ENCODE results near the gene CDH4. TPM values are rescaled to one million over a fixed set of nuclear protein-coding genes. Genes with fewer than 3 reads are reported as not detected.
"Not testable (repeated sequence)": the region's sequence is repeated elsewhere in the genome, so short reads cannot be mapped to it uniquely, and the experiment has no call there.

The CDH4 gene
- total RNA-seq, 2 donors from 2014 or later = 0.06 TPM; not detected in 1

DNA sequence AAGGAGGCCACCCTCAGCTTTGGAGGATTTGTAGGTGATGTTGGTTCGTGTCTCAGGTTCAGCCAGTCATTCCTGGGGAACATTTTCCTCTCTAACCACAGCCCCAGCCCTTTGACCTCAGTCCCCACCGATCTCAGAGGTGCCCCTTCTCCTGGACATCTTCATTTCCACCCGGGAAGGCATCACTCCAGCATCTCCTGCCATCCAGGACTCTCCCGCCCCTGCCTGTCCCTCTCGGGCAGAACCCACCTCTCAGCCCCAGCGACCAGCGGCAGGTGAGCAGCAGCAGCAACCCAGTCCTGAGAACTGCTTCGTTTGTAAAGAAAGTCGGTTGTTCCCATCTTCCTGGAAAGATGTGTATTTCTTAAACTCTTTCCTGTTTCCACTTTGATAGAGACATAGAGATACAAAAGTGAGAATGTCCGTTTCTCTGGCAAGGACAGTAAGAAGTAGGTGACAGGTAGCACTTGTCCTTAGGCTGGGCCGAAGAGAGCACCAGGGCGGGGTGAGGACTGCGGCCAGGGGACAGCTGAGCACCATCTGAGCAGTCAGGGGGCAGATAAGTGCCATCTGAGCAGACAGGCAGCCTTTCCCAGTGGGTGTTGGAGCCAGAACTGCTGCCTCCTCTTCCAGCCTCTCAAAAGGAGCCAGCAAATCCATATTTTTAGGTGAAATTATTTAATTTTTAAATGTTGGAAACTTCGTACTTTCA, 142.2 kb downstream of the CDH4 start:
- intact Hi-C loops (cut with DNase I, micrococcal nuclease) = no loop called here
- no peak for ATAC-seq
- DNase-seq = no peak

- DNase-seq (no peak), ATAC-seq (no peak)
- intact Hi-C loops (cut with DNase I, micrococcal nuclease) = no loop called here
These were observed 144.3 kb downstream of the CDH4 start for GRCh38 chr20:61396262-61396848.

- ATAC-seq = no peak
- DNase-seq = no peak
- intact Hi-C loops (cut with DNase I, micrococcal nuclease) = no loop called here
These were observed 145.1 kb downstream of the CDH4 start for GRCh38 chr20:61397146-61397545.

DNA sequence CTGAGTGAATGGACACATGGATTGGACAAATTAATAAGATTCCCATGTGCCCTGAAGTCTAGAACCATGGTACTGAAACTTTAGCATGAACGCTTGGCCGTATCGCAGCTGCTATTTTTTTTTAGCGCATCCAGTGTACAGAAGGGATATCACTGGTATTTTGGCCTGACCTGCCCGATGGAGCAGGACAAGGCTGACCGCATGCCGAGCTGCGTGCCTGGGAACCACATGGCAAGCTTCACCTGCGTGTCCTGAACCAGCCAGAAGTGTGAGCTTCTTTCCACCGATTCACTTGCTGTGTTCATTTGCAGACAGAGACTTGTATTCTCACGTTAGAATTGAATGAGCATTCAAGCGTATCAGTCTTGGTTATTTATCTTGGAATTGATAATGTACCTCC, 145.7 kb downstream of the CDH4 start:
- no peak for ATAC-seq
- intact Hi-C loops (cut with DNase I, micrococcal nuclease) = no loop called here
- DNase-seq = no peak

- intact Hi-C loops (cut with DNase I, micrococcal nuclease) = no loop called here
- ATAC-seq (no peak), DNase-seq (no peak)
These were observed 147.4 kb downstream of the CDH4 start for GRCh38 chr20:61399433-61399832.

DNA sequence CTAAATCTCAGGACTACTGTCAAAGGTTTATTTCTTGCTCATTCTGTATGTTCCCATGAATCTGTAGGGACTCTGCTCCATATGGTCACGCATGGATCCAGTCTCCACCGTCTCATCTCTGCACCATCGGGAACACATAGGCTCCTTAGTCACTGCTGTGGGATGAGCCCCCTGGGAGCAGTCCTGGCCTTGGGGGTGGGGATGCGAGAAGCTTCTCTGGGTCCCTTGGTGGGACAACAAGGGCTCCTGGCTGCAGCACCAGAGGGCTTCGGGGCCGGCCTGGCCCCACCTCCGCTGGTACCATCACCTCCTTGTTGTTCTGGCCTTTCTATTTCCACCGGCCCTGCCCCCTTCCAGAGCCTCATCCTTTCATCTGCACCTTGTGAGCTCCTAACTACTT, 148.4 kb downstream of the CDH4 start:
- intact Hi-C loops (cut with DNase I, micrococcal nuclease) = no loop called here
- ATAC-seq (no peak), DNase-seq (no peak)

DNA sequence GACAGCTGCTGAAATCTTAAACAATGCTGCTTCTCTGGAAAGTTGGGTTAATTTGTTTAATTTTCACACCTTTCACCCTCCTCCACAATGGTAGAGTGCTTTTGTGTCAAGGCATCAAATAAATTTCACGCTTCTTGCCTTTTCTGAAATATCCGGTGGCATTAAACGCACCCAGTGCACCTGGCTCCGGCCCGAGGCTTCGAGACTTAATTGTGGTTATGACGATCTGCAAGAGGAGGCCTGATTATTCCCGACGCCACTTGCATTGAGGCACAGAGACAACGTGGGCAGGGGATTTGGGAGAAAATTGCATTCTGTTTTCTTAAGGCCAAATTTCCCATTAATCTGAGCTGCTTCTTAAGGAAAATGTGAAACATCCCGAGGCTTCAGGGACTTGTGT, 152.2 kb downstream of the CDH4 start:
- ATAC-seq = no peak
- intact Hi-C loops (cut with DNase I, micrococcal nuclease) = no loop called here
- no peak for DNase-seq

- ATAC-seq (no peak), DNase-seq (no peak)
- intact Hi-C loops (cut with DNase I, micrococcal nuclease) = no loop called here
These were observed 152.9 kb downstream of the CDH4 start for GRCh38 chr20:61405007-61405406.

GRCh38 chr20:61406773-61407172, 154.7 kb downstream of the CDH4 start:
- DNase-seq; ATAC-seq; intact Hi-C loops (cut with DNase I, micrococcal nuclease): not testable (repeated sequence)

DNA sequence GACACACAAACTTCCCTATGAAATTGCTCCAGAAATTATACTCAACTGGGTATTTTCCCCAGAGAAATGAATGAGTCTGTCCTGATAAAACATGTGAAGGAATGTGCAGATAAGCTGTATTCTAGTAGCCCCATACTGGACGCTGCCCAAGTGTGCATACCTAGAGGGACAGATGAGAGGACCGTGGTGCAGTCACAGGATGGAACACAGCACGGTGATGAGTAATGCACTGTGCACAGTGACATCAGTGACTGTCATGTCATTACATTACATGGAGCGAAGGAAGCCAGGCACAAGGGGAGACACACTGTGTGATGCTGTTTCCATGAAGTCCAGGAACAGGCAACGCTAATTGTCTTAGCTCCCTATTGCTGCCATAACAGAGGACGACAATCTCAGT, 155.5 kb downstream of the CDH4 start:
- no peak for ATAC-seq
- intact Hi-C loops (cut with DNase I, micrococcal nuclease) = no loop called here

GRCh38 chr20:61408951-61409740, 157.1 kb downstream of the CDH4 start:
- intact Hi-C loops (cut with DNase I, micrococcal nuclease) = no loop called here
- DNase-seq = no peak
- no peak for ATAC-seq

More for the DNA sequence above, 155.5 kb downstream of the CDH4 start:
- DNase-seq = no peak

DNA sequence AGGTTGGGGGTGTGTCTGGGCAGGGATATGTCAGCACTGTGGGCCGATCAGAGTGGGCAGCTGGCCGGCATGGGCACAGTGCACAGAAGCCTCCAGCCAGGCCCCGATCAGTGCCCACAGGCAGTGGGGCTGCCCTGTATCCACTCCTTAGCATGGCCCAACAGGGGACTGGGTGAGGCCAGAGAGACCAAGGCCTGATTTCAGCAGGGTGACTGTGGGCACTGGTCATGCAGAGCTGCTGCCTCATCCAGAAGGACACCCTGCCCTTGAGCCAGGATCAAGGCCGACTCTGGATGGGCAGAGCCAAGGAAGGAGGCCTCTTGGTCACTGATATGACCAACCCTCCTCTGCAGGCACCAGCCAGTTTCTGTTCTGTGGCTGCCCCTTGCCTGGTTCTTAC, 159.7 kb downstream of the CDH4 start:
- no peak for ATAC-seq
- intact Hi-C loops (cut with DNase I, micrococcal nuclease) = no loop called here
- DNase-seq = no peak

DNA sequence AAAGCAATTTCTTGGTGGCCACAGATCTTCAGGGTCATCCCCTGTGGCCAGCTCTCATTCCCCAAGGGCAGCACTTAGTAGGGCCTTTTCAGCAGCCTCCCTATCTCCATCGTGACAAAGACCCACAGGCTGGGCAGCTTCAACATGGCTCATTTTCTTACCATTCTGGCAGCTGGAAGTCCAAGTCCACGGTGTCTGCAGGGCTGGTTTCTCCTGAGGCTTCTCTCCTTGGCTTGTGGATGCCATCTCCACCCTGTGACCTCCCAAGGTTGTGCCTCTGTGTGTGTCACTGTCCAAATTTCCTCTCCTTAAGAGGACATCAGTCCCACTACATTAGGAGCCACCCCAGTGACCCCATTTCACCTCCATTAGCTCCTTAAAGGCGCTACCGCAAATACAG, 161.7 kb downstream of the CDH4 start:
- no peak for ATAC-seq
- DNase-seq = no peak
- intact Hi-C loops (cut with DNase I, micrococcal nuclease) = no loop called here

DNA sequence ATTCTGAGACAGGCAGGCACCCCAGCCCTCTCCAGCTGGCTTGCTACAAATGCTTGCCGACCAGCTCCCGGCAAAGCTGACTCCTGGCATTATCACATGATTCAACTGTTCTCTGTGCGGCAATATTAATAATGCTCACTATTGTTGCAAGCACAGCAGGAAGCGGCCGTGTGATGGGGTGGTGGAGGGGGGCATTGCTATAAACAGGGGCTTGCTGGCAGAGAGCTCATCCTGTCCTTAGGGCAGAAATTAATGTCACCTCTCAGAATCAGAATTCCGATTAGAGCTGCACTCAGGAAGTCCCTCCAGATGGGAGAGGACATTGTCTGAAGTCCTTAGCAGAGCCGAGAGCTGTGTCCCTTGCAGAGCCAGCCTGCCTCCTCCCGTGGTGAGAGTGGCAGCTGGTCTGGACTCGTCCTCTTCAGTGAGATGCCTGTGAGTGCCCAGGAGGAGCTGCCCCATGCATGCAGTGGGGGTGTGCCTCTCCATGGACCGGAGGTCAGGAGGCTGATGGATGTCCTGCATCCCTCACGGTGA, 162.5 kb downstream of the CDH4 start:
- no peak for ATAC-seq

DNA sequence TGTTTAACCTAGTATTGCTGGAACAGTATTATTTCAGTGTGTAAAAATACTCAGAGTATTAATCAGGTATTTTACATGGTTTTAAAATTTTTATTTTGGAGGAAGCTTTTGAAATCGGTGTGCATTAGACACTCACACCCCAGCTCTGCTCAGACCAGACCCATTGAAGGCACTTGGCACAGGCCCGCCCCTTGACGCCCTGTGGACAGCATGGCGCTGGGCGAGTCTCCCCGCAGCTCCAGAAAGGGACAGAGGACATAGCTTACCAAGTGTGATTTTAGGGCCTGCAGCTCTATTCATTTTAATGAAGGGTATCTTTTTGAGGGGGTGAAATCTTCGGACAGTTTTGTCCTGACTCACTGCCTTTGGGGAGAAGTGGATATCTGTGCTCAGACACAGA, 164.5 kb downstream of the CDH4 start:
- DNase-seq (no peak), ATAC-seq (no peak)
- intact Hi-C loops (cut with DNase I, micrococcal nuclease) = no loop called here

More for the DNA sequence above, 162.5 kb downstream of the CDH4 start:
- intact Hi-C loops (cut with DNase I, micrococcal nuclease) = no loop called here
- no peak for DNase-seq

DNA sequence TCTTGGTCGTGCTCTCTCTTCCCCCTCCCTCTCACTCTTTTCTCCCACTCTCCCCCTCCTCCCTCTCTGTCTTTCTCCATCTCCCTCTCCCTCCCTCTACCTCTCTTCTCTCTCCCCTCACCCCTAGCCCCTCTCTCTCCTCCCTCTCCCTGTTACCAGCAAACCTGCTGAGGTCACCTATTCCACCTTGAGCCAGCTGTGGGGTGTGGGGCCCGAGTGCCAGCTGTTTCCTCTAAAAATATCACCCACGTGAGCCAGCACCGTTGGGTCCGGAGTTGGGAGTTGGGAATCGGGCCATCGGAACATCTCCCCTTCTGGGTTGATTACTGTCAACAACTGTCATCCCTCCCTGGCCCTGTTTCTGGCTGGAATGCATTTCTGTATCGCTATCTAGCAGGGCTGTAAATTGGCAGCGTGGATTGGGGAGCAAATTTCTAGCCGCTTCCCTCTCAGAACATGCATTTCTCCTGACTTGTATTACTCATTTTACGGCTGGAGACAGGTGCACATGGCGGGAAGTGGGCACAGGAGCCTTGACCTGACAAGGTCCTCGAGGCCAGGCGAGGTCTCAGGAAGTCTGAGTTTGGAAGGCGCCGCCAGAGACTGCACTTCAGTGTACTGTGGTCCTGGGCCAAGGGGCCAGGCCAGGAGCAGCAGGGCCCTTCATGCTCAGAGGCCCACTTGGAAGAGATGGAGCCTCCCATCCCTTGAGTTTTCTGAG, 165.3 kb downstream of the CDH4 start:
- intact Hi-C loops (cut with DNase I, micrococcal nuclease) = no loop called here
- ATAC-seq = no peak
- DNase-seq = no peak

- ATAC-seq (no peak), DNase-seq (no peak)
- intact Hi-C loops (cut with DNase I, micrococcal nuclease) = no loop called here
These were observed 166.9 kb downstream of the CDH4 start for GRCh38 chr20:61419010-61419409.

- ATAC-seq = no peak
- intact Hi-C loops (cut with DNase I, micrococcal nuclease) = no loop called here
- DNase-seq = no peak
These were observed 167.4 kb downstream of the CDH4 start for GRCh38 chr20:61419501-61419900.

GRCh38 chr20:61420056-61420455, 168.0 kb downstream of the CDH4 start:
- intact Hi-C loops (cut with DNase I, micrococcal nuclease) = no loop called here
- ATAC-seq (no peak), DNase-seq (no peak)
